Endothelial cell of umbilical vein (primary cell): ENCODE results near the gene LAMC2.

Source experiments
- CTCF ChIP-seq, 2 donors: IDR thresholded peaks; 1 replicate in 1 of 2; 2 replicates in 1 of 2; pipeline ENCODE4 v1.5.1; 2011; ENCODE audit warnings: low read length in 2 of 2, mild to moderate bottlenecking in 2 of 2, moderate library complexity in 2 of 2, control low read depth in 1 of 2, inconsistent platforms in 1 of 2, low read depth in 1 of 2; ENCODE audit not compliant: insufficient read depth in 1 of 2; ENCODE audit errors: extremely low read depth in 1 of 2
- EZH2 ChIP-seq: IDR thresholded peaks from 2 replicates; pipeline ENCODE4 v1.6.1; 2012; ENCODE audit warnings: borderline replicate concordance, low read depth, mild to moderate bottlenecking, moderate library complexity, low read length, inconsistent platforms; ENCODE audit not compliant: severe bottlenecking
- GATA2 ChIP-seq: IDR thresholded peaks from 2 replicates; pipeline ENCODE4 v1.7.0; 2011; ENCODE audit warnings: low read depth, mild to moderate bottlenecking, moderate library complexity, mixed read lengths, low read length; ENCODE audit not compliant: insufficient read length, insufficient read depth
- JUN ChIP-seq: IDR thresholded peaks from 2 replicates; pipeline ENCODE4 v1.6.1; 2011; ENCODE audit warnings: borderline replicate concordance, low read depth; ENCODE audit not compliant: insufficient read length, insufficient read depth
- MAX ChIP-seq: IDR thresholded peaks from 2 replicates; pipeline ENCODE4 v1.6.1; 2011; ENCODE audit not compliant: insufficient read depth, insufficient read length
- POLR2A ChIP-seq: IDR thresholded peaks from 2 replicates; pipeline ENCODE4 v1.6.1; 2012; ENCODE audit warnings: low read depth, mild to moderate bottlenecking, control low read depth, low read length
- POLR2AphosphoS5 ChIP-seq: IDR thresholded peaks from 2 replicates; pipeline ENCODE4 v1.6.1; 2012; ENCODE audit warnings: low read depth, mild to moderate bottlenecking, control low read depth, low read length, moderate library complexity; ENCODE audit not compliant: insufficient read depth

DNA sequence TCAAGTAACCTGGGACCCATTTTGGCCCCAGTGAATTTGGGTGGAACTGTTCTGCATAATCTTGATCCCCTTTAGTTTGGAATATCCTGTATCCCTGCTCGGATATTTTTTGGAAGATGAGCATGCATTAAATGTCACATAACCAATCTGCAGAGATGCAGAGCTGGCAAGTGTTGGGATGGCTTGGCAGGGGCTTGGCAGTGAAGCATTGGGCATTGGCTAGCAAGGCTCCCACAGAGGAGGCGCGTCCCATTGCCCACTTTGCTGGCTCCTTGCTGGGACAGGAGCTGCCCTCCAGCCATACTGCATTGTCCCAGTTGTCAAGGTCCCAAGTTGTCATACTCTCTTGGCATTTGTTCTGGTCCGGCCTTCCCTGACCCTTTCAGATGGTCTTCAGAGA is 29.9 kb downstream of the LAMC2 start:
- no peak for TF ChIP-seq POLR2A
- no peak for TF ChIP-seq CTCF (IDR thresholded peaks at IDR 0.05; ENCODE audit: extremely low read depth in 1 of 2, insufficient read depth in 1 of 2, low read depth in 1 of 2, low read length in 2 of 2)
- no peak for TF ChIP-seq EZH2
- no peak for TF ChIP-seq MAX
- no peak for TF ChIP-seq POLR2AphosphoS5
- no peak for TF ChIP-seq JUN
- TF ChIP-seq GATA2 = no peak
